A549 (cell line): ENCODE data around the gene UBA52. TPM values are rescaled to one million over a fixed set of nuclear protein-coding genes. Genes with fewer than 3 reads are reported as not detected.

ENCODE experiments used
- ATAC-seq, 2 experiments: fragments of 200-7000 bp in 1 of 2; fragments of >200 bp in 1 of 2; cut with Nextera tagmentation in 1 of 2; cut with Tn5 transposase in 1 of 2; 3 replicates each; pipeline versions ENCODE4 v1.8.0 to v1.9.1; 2018 to 2020; ENCODE audit warnings: mild to moderate bottlenecking in 1 of 2, moderate library complexity in 1 of 2
- CTCF ChIA-PET: fragments of 300-600 bp; sonication (Branson Sonifier 250); formaldehyde crosslinking; extraction: SDS; loops from one replicate; lab custom pipeline; 2021; ENCODE audit warnings: antibody characterized with exemption, inconsistent platforms; lab: Yijun Ruan, JAX
- POLR2A ChIA-PET: fragments of 350-600 bp; formaldehyde crosslinking; extraction: SDS; loops from one replicate; lab custom pipeline; 2021; ENCODE audit warnings: antibody characterized with exemption, inconsistent platforms; lab: Yijun Ruan, JAX
- DNase-seq, 2 experiments: peaks; one replicate each; pipeline versions ENCODE4 v3.0.0 to v3.0.0-alpha.2; 2011 to 2016; ENCODE audit warnings: low read depth in 1 of 2, low spot score in 1 of 2
- FAIRE-seq: peaks from 2 replicates; lab custom pipeline; 2011; peaks lifted over from hg19 to GRCh38; lab: Jason Lieb, UNC
- H3K27ac ChIP-seq, 2 experiments: fragments of >200 bp; sonication (Bioruptor Twin); formaldehyde crosslinking; 3 replicates each; pipeline ENCODE4 v1.5.1; 2016 to 2017
- H3K4me1 ChIP-seq: fragments of >200 bp; sonication (Bioruptor Twin); formaldehyde crosslinking; 3 replicates; pipeline ENCODE4 v1.6.1; 2016
- H3K4me2 ChIP-seq: fragments of >200 bp; sonication (Bioruptor Twin); formaldehyde crosslinking; 3 replicates; pipeline ENCODE4 v1.6.1; 2016
- H3K4me3 ChIP-seq: fragments of >200 bp; sonication (Bioruptor Twin); formaldehyde crosslinking; 3 replicates; pipeline ENCODE4 v1.5.1; 2016
- H3K9me3 ChIP-seq: fragments of >200 bp; sonication (Bioruptor Twin); formaldehyde crosslinking; 3 replicates; pipeline ENCODE4 v1.6.1; 2016
- CBX8 ChIP-seq: fragments of 200-600 bp; sonication (generic); IDR thresholded peaks from 2 replicates; pipeline ENCODE4 v1.6.1; 2016
- CEBPB ChIP-seq, 2 experiments: fragments of >200 bp in 1 of 2; sonication (Bioruptor Twin) in 1 of 2; formaldehyde crosslinking in 1 of 2; IDR thresholded peaks; 2 replicates each; pipeline ENCODE4 v1.6.1; 2012 to 2016
- EHMT2 ChIP-seq: fragments of 200-600 bp; sonication (generic); IDR thresholded peaks from 2 replicates; pipeline ENCODE4 v1.6.1; 2016; ENCODE audit warnings: antibody characterized with exemption, low read depth, mild to moderate bottlenecking, moderate library complexity
- FOXS1 ChIP-seq: fragments of 250-450 bp; sonication (Bioruptor Pico); IDR thresholded peaks from 2 replicates; pipeline ENCODE4 v1.5.0; 2020; ENCODE audit warnings: mild to moderate bottlenecking, moderate library complexity
- GATA3 ChIP-seq: IDR thresholded peaks from 2 replicates; pipeline ENCODE4 v1.6.1; 2012; ENCODE audit warnings: borderline replicate concordance
- JUN ChIP-seq, 2 experiments: fragments of >200 bp; sonication (Bioruptor Twin); formaldehyde crosslinking; IDR thresholded peaks; 2 replicates in 1 of 2; 3 replicates in 1 of 2; pipeline ENCODE4 v1.6.1; 2016 to 2017
- JUNB ChIP-seq: fragments of >200 bp; sonication (Bioruptor Twin); formaldehyde crosslinking; IDR thresholded peaks from 2 replicates; pipeline ENCODE4 v1.6.1; 2016
- KDM1A ChIP-seq: fragments of 200-600 bp; sonication (generic); IDR thresholded peaks from 2 replicates; pipeline ENCODE4 v1.6.1; 2016; ENCODE audit warnings: low read depth, mild to moderate bottlenecking
- MAZ ChIP-seq: fragments of 150-350 bp; IDR thresholded peaks from 2 replicates; pipeline ENCODE4 v1.6.1; 2014; ENCODE audit warnings: antibody characterized with exemption, low read depth, low read length, borderline replicate concordance
- NPAS2 ChIP-seq: fragments of 250-450 bp; sonication (Bioruptor Pico); IDR thresholded peaks from 2 replicates; pipeline ENCODE4 v1.8.0; 2022; ENCODE audit warnings: mild to moderate bottlenecking, moderate library complexity, borderline replicate concordance
- NR3C1 ChIP-seq: fragments of >200 bp; sonication (Bioruptor Twin); formaldehyde crosslinking; IDR thresholded peaks from 3 replicates; pipeline ENCODE4 v1.6.1; 2017
- PHF8 ChIP-seq: fragments of 200-600 bp; sonication (generic); IDR thresholded peaks from 2 replicates; pipeline ENCODE4 v1.6.1; 2016; ENCODE audit warnings: low read depth, mild to moderate bottlenecking, antibody characterized with exemption, moderate library complexity, borderline replicate concordance
- POLR2AphosphoS2 ChIP-seq: conservative IDR thresholded peaks from 2 replicates; pipeline ENCODE4 v1.6.1; 2012; ENCODE audit warnings: low read length, improper control_type of control experiment, inconsistent platforms
- RCOR1 ChIP-seq: fragments of 150-350 bp; IDR thresholded peaks from 2 replicates; pipeline ENCODE4 v1.6.1; 2014; ENCODE audit warnings: antibody characterized with exemption, low read length, low read depth
- SREBF2 ChIP-seq: fragments of 450-650 bp; IDR thresholded peaks from 2 replicates; pipeline ENCODE4 v1.6.1; 2014; ENCODE audit warnings: mild to moderate bottlenecking, moderate library complexity
- TFCP2L1 ChIP-seq: fragments of 250-450 bp; sonication (Bioruptor Pico); IDR thresholded peaks from 2 replicates; pipeline ENCODE4 v1.5.0; 2021; ENCODE audit warnings: mild to moderate bottlenecking
- TP53 ChIP-seq: fragments of 250-450 bp; sonication (Bioruptor Pico); IDR thresholded peaks from 2 replicates; pipeline ENCODE4 v1.5.0; 2021; ENCODE audit warnings: mild to moderate bottlenecking, moderate library complexity
- ZC3H11A ChIP-seq: fragments of 450-650 bp; IDR thresholded peaks from 2 replicates; pipeline ENCODE4 v1.6.1; 2014; ENCODE audit warnings: antibody characterized with exemption, mild to moderate bottlenecking
- WGBS: methylation state at CpG from one replicate; pipeline ENCODE4 v1.1.6; 2017; ENCODE audit errors: missing lambda C conversion rate; 5-methylcytosine and 5-hydroxymethylcytosine counted together
- polyA minus RNA-seq: library from RNA; depleted of rRNA, polyadenylated mRNA; stranded (reverse); fragments of >200 nt; gene quantifications from 2 replicates; pipeline ENCODE4 v1.2.3, GENCODE V29; 2011; rRNA and poly(A)+ RNA removed
- polyA plus RNA-seq, 4 experiments: library from polyadenylated mRNA; depleted of rRNA in 3 of 4; stranded (reverse); fragments of >200 nt; fragmentation: RNase III in 1 of 4; extraction: RNeasy Plus Mini Kit Qiagen cat#74134 plus additional on column Dnase treatment in 1 of 4; gene quantifications; 2 replicates in 3 of 4; 3 replicates in 1 of 4; pipeline ENCODE4 v1.2.3, GENCODE V29; 2011 to 2017
- TF ChIP-seq, protein P1 (sequence below): fragments of 450-650 bp; IDR thresholded peaks from 2 replicates; pipeline ENCODE4 v1.6.1; 2014; ENCODE audit warnings: antibody characterized with exemption
- TF ChIP-seq, protein P2 (sequence below): fragments of 250-450 bp; sonication (Bioruptor Pico); IDR thresholded peaks from 2 replicates; pipeline ENCODE4 v1.5.0; 2021; ENCODE audit warnings: mild to moderate bottlenecking, moderate library complexity, borderline replicate concordance
- TF ChIP-seq, protein P3 (sequence below): fragments of 150-350 bp; IDR thresholded peaks from 2 replicates; pipeline ENCODE4 v1.6.1; 2014; ENCODE audit warnings: low read depth, mild to moderate bottlenecking, low read length
- TF ChIP-seq, protein P4 (sequence below): fragments of >200 bp; sonication (Bioruptor Twin); formaldehyde crosslinking; IDR thresholded peaks from 3 replicates; pipeline ENCODE4 v1.5.1; 2016
- TF ChIP-seq, protein P5 (sequence below): fragments of >200 bp; sonication (Bioruptor Twin); formaldehyde crosslinking; IDR thresholded peaks from 2 replicates; pipeline ENCODE4 v1.6.1; 2016
- TF ChIP-seq, protein P6 (sequence below): IDR thresholded peaks from 2 replicates; pipeline ENCODE4 v1.6.1; 2012
- TF ChIP-seq, protein P7 (sequence below): fragments of 200-600 bp; sonication (generic); IDR thresholded peaks from 2 replicates; pipeline ENCODE4 v1.6.1; 2016; ENCODE audit warnings: antibody characterized with exemption, mild to moderate bottlenecking, moderate library complexity
- TF ChIP-seq, protein P8 (sequence below): fragments of >200 bp; sonication (Bioruptor Twin); formaldehyde crosslinking; IDR thresholded peaks from 3 replicates; pipeline ENCODE4 v1.6.1; 2016

UBA52 gene
- polyA plus RNA-seq (2011; rRNA removed): 888 and 1,266 TPM in 2 replicates
- polyA plus RNA-seq (2012; cell fraction: cytosol; rRNA removed): 1,951 and 2,211 TPM in 2 replicates
- 1,028 and 1,517 TPM in 2 replicates for polyA plus RNA-seq (2012; cell fraction: nucleus; rRNA removed)
- 942 to 959 TPM (median 947 TPM) in 3 replicates for polyA plus RNA-seq (2017; fragmentation: RNase III; extraction: RNeasy Plus Mini Kit Qiagen cat#74134 plus additional on column Dnase treatment)
- polyA minus RNA-seq: 851 and 1,238 TPM in 2 replicates

DNA sequence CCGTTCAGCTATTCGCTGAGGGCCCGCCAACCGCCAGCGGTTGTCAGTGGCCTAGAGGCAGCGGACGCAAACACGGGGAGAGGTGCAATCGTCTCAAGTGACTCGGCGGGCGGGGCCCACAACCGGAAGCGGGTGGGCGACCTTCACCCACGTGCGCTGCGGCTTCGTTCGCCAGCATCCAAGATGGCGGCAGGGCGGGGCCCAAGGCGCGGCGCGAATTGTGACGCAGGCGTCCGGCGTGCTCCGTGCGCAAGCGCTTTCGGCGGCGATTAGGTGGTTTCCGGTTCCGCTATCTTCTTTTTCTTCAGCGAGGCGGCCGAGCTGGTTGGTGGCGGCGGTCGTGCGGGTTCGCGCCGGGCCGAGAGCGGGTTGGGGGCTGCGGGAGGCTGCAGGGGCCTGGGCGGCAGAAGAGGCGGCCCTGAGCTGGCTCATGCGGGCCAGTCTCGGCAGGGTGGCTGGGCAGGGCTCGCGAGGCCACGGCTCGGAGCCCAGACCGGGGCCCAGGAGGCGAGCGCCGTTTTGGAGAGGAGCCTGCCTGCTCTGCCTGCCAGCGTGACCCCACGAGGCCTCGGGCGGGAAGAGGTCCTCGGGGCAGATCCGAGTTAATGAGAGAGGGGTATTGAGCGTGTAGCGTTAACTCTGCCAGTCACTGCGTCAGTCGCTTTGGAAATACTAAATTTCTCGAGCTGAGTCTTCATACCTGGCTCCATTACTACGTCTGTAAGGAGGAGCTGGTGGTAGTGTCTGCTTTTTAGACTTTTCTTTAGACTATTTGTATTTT, at the start of gene UBA52:
UBA52 (plus strand) TSS at position 294 of the 781 bp plus-strand sequence. CDS start 1,444 bp downstream, outside the sequence.
- peak; percentile 96 to 98 for ATAC-seq
- ChIA-PET CTCF (interaction anchor here (0.6 to 1.6 kb wide), 8 partner anchors 10 to 279 kb away, joined by 3 to 7 read pairs (median 4); no protein-coding TSS in a partner anchor), POLR2A (interaction anchor here (0.5 to 2.8 kb wide), 8 partner anchors 8 to 292 kb away, joined by 3 to 31 read pairs (median 5); partner anchors contain the start of genes KXD1 and REX1BD)
- WGBS: 0% methylated on average over 30 of the region's 75 CpGs
- peak within 1 kb of the TSS; percentile 87 for H3K4me3 ChIP-seq
- peaks cover 19% of the 10 kb centered on the region for H3K4me1 ChIP-seq
- DNase-seq: peak; percentile 69 to 97
- H3K27ac ChIP-seq: peak within 1 kb of the TSS; percentile 86 to 95
- no peak for FAIRE-seq
- H3K4me2 ChIP-seq: peak within 1 kb of the TSS; percentile 99
- no peaks in the 10 kb centered on the region for H3K9me3 ChIP-seq
- TF ChIP-seq MAZ (no peak), NPAS2 (CRISPR knock-in tag) (no peak), EHMT2 (no peak), JUNB (no peak), ZC3H11A (no peak), GATA3 (no peak), PHF8 (peak; percentile 76), KDM1A (no peak), CEBPB (IDR thresholded peaks at IDR 0.05) (0 out of 4 replicates have a peak, but pooled peaks of 1 of the 2 experiments have one; percentile 26), TP53 (CRISPR knock-in tag) (no peak), FOXS1 (CRISPR knock-in tag) (no peak), SREBF2 (no peak), TFCP2L1 (CRISPR knock-in tag) (no peak), NR3C1 (no peak), POLR2AphosphoS2 (no peak), RCOR1 (no peak), JUN (IDR thresholded peaks at IDR 0.05) (peak in 1 of 2 experiments; percentile 93; a peak in 4 of 5 replicates), CBX8 (no peak)
- TF ChIP-seq, protein P1, sequence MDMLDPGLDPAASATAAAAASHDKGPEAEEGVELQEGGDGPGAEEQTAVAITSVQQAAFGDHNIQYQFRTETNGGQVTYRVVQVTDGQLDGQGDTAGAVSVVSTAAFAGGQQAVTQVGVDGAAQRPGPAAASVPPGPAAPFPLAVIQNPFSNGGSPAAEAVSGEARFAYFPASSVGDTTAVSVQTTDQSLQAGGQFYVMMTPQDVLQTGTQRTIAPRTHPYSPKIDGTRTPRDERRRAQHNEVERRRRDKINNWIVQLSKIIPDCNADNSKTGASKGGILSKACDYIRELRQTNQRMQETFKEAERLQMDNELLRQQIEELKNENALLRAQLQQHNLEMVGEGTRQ: peak; percentile 88
- TF ChIP-seq, protein P2, sequence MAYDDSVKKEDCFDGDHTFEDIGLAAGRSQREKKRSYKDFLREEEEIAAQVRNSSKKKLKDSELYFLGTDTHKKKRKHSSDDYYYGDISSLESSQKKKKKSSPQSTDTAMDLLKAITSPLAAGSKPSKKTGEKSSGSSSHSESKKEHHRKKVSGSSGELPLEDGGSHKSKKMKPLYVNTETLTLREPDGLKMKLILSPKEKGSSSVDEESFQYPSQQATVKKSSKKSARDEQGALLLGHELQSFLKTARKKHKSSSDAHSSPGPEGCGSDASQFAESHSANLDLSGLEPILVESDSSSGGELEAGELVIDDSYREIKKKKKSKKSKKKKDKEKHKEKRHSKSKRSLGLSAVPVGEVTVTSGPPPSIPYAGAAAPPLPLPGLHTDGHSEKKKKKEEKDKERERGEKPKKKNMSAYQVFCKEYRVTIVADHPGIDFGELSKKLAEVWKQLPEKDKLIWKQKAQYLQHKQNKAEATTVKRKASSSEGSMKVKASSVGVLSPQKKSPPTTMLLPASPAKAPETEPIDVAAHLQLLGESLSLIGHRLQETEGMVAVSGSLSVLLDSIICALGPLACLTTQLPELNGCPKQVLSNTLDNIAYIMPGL (CRISPR knock-in tag): no peak
- TF ChIP-seq, protein P3, sequence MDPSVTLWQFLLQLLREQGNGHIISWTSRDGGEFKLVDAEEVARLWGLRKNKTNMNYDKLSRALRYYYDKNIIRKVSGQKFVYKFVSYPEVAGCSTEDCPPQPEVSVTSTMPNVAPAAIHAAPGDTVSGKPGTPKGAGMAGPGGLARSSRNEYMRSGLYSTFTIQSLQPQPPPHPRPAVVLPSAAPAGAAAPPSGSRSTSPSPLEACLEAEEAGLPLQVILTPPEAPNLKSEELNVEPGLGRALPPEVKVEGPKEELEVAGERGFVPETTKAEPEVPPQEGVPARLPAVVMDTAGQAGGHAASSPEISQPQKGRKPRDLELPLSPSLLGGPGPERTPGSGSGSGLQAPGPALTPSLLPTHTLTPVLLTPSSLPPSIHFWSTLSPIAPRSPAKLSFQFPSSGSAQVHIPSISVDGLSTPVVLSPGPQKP: no peak
- TF ChIP-seq, protein P4, sequence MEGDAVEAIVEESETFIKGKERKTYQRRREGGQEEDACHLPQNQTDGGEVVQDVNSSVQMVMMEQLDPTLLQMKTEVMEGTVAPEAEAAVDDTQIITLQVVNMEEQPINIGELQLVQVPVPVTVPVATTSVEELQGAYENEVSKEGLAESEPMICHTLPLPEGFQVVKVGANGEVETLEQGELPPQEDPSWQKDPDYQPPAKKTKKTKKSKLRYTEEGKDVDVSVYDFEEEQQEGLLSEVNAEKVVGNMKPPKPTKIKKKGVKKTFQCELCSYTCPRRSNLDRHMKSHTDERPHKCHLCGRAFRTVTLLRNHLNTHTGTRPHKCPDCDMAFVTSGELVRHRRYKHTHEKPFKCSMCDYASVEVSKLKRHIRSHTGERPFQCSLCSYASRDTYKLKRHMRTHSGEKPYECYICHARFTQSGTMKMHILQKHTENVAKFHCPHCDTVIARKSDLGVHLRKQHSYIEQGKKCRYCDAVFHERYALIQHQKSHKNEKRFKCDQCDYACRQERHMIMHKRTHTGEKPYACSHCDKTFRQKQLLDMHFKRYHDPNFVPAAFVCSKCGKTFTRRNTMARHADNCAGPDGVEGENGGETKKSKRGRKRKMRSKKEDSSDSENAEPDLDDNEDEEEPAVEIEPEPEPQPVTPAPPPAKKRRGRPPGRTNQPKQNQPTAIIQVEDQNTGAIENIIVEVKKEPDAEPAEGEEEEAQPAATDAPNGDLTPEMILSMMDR: no peak
- TF ChIP-seq, protein P5, sequence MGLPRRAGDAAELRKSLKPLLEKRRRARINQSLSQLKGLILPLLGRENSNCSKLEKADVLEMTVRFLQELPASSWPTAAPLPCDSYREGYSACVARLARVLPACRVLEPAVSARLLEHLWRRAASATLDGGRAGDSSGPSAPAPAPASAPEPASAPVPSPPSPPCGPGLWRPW: no peak
- TF ChIP-seq, protein P6, sequence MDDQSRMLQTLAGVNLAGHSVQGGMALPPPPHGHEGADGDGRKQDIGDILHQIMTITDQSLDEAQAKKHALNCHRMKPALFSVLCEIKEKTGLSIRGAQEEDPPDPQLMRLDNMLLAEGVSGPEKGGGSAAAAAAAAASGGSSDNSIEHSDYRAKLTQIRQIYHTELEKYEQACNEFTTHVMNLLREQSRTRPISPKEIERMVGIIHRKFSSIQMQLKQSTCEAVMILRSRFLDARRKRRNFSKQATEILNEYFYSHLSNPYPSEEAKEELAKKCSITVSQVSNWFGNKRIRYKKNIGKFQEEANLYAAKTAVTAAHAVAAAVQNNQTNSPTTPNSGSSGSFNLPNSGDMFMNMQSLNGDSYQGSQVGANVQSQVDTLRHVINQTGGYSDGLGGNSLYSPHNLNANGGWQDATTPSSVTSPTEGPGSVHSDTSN: 0 out of 2 replicates have a peak, but pooled peaks have one; percentile 35
- TF ChIP-seq, protein P7, sequence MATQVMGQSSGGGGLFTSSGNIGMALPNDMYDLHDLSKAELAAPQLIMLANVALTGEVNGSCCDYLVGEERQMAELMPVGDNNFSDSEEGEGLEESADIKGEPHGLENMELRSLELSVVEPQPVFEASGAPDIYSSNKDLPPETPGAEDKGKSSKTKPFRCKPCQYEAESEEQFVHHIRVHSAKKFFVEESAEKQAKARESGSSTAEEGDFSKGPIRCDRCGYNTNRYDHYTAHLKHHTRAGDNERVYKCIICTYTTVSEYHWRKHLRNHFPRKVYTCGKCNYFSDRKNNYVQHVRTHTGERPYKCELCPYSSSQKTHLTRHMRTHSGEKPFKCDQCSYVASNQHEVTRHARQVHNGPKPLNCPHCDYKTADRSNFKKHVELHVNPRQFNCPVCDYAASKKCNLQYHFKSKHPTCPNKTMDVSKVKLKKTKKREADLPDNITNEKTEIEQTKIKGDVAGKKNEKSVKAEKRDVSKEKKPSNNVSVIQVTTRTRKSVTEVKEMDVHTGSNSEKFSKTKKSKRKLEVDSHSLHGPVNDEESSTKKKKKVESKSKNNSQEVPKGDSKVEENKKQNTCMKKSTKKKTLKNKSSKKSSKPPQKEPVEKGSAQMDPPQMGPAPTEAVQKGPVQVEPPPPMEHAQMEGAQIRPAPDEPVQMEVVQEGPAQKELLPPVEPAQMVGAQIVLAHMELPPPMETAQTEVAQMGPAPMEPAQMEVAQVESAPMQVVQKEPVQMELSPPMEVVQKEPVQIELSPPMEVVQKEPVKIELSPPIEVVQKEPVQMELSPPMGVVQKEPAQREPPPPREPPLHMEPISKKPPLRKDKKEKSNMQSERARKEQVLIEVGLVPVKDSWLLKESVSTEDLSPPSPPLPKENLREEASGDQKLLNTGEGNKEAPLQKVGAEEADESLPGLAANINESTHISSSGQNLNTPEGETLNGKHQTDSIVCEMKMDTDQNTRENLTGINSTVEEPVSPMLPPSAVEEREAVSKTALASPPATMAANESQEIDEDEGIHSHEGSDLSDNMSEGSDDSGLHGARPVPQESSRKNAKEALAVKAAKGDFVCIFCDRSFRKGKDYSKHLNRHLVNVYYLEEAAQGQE: no peak
- TF ChIP-seq, protein P8, sequence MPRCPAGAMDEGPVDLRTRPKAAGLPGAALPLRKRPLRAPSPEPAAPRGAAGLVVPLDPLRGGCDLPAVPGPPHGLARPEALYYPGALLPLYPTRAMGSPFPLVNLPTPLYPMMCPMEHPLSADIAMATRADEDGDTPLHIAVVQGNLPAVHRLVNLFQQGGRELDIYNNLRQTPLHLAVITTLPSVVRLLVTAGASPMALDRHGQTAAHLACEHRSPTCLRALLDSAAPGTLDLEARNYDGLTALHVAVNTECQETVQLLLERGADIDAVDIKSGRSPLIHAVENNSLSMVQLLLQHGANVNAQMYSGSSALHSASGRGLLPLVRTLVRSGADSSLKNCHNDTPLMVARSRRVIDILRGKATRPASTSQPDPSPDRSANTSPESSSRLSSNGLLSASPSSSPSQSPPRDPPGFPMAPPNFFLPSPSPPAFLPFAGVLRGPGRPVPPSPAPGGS: peak; percentile 83; the same call in 2 of the 3 replicates
